Thoracic aorta (tissue), 2 donors: ENCODE measurements around the gene TULP3. TPM values are rescaled to one million over a fixed set of nuclear protein-coding genes. Genes with fewer than 3 reads are reported as not detected.

Experiments used
- ATAC-seq: fragments of 150-250 bp; one replicate; pipeline ENCODE4 v1.8.0; 2017; ENCODE audit warnings: low read depth; ENCODE audit not compliant: insufficient number of reproducible peaks, low FRiP score
- DNase-seq: peaks from one replicate; pipeline ENCODE4 v3.0.0-alpha.2; 2020; ENCODE audit warnings: low spot score
- H3K27ac ChIP-seq, 2 donors: fragments of 200-600 bp; sonication (generic); 1 replicate in 1 of 2; 2 replicates in 1 of 2; pipeline ENCODE4 v1.5.1; 2016; ENCODE audit warnings: mild to moderate bottlenecking in 2 of 2, moderate library complexity in 2 of 2
- H3K27me3 ChIP-seq: fragments of 200-600 bp; sonication (generic); replicated peaks from 2 replicates; pipeline ENCODE4 v1.6.0; 2016; ENCODE audit warnings: mild to moderate bottlenecking; ENCODE audit not compliant: insufficient read depth
- H3K36me3 ChIP-seq: fragments of 200-600 bp; sonication (generic); one replicate; pipeline ENCODE4 v1.5.1; 2016
- H3K4me1 ChIP-seq, 2 donors: fragments of 200-600 bp; sonication (generic); 1 replicate in 1 of 2; 2 replicates in 1 of 2; pipeline versions ENCODE4 v1.5.1 to v1.6.0; 2016; ENCODE audit warnings: low read depth in 2 of 2, mild to moderate bottlenecking in 1 of 2; ENCODE audit not compliant: control insufficient read depth in 1 of 2
- H3K4me3 ChIP-seq: fragments of 200-600 bp; sonication (generic); 2 replicates; pipeline ENCODE4 v1.5.1; 2016; ENCODE audit warnings: mild to moderate bottlenecking
- H3K9me3 ChIP-seq: fragments of 200-600 bp; sonication (generic); 2 replicates; pipeline ENCODE4 v1.5.1; 2016
- total RNA-seq, 2 donors: library from RNA; depleted of rRNA; stranded (reverse); fragments of >200 nt; gene quantifications; one replicate each; pipeline versions ENCODE4 v1.1.0 to v1.2.3, GENCODE V29; 2016
- TF ChIP-seq, protein P1 (sequence below): fragments of 200-600 bp; sonication (generic); IDR thresholded peaks from one replicate; pipeline ENCODE4 v1.5.1; 2019; ENCODE audit warnings: antibody characterized with exemption

TULP3 gene
- total RNA-seq, 2 donors from 2014 or later: 28.4 to 30.8 TPM

GRCh38 chr12:2891240-2892053, 756 bp downstream of the TULP3 start:
- TF ChIP-seq, protein P1, sequence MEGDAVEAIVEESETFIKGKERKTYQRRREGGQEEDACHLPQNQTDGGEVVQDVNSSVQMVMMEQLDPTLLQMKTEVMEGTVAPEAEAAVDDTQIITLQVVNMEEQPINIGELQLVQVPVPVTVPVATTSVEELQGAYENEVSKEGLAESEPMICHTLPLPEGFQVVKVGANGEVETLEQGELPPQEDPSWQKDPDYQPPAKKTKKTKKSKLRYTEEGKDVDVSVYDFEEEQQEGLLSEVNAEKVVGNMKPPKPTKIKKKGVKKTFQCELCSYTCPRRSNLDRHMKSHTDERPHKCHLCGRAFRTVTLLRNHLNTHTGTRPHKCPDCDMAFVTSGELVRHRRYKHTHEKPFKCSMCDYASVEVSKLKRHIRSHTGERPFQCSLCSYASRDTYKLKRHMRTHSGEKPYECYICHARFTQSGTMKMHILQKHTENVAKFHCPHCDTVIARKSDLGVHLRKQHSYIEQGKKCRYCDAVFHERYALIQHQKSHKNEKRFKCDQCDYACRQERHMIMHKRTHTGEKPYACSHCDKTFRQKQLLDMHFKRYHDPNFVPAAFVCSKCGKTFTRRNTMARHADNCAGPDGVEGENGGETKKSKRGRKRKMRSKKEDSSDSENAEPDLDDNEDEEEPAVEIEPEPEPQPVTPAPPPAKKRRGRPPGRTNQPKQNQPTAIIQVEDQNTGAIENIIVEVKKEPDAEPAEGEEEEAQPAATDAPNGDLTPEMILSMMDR: no peak
- Histone ChIP-seq H3K9me3 (no peaks in the 10 kb centered on the region), H3K27me3 (no peaks in the 10 kb centered on the region), H3K36me3 (peaks cover 6% of the 10 kb centered on the region), H3K4me3 (peak overlapping the region; percentile 94), H3K4me1 (peaks cover 23 to 39% of the 10 kb centered on the region in 2 donors), H3K27ac (peak overlapping the region; percentile 92 to 94)
- peak; percentile 12 for ATAC-seq
- DNase-seq: peak; percentile 15

DNA sequence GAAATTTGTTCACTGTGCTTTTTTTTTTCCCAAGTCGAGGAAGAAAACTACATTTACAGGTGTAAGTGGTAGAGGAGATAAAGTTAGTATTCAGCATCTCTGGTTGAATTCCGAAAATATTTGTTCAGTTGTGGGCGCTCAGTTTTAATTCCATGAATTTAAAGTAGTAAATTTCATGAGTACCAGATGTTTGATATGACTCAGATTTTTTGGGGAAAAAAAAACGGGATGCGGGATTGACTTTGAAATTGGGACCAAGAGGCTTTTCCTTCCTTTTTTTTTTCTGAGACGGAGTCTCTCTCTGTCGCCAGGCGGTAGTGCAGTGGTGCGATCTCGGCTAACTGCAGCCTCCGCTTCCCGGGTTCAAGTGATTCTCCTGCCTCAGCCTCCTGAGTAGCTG, 1.6 kb downstream of the TULP3 start:
- TF ChIP-seq, protein P1: no peak
- no peak for ATAC-seq
- Histone ChIP-seq H3K4me1 (peaks cover 23 to 39% of the 10 kb centered on the region in 2 donors), H3K36me3 (peaks cover 6% of the 10 kb centered on the region), H3K4me3 (peak overlapping the region; percentile 94), H3K9me3 (no peaks in the 10 kb centered on the region), H3K27ac (no peak overlapping the region), H3K27me3 (no peaks in the 10 kb centered on the region)
- no peak for DNase-seq

DNA sequence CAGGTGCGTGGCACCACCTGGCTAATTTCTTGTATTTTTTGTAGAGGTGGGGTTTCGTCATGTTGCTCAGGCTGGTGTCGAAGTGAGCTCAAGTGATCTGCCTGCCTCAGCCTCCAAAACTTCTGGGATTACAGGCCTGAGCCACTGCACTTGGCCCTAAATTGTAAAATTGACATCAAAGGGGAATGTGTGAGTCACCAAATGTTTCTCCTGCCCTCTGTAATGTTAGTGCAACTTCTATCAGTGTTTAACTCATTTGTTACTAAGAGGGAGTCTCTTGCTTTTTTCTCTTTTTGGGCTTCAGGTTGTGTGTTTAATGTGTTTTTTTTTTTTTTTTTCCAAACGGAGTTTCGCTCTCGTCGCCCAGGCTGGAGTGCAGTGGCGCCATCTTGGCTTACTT, 2.3 kb downstream of the TULP3 start:
- no peak for DNase-seq
- no peak overlapping the region for H3K27ac ChIP-seq
- TF ChIP-seq, protein P1: no peak
- peak overlapping the region; percentile 94 for H3K4me3 ChIP-seq
- peaks cover 2% of the 10 kb centered on the region for H3K36me3 ChIP-seq
- peak; percentile 32 for ATAC-seq
- no peaks in the 10 kb centered on the region for H3K27me3 ChIP-seq
- H3K4me1 ChIP-seq: peaks cover 23 to 39% of the 10 kb centered on the region in 2 donors
- H3K9me3 ChIP-seq: no peaks in the 10 kb centered on the region

- no peak for ATAC-seq
- Histone ChIP-seq H3K36me3 (no peaks in the 10 kb centered on the region), H3K27ac (peak overlapping the region in 1 of 2 donors; percentile 9), H3K4me3 (no peak overlapping the region), H3K27me3 (no peaks in the 10 kb centered on the region), H3K4me1 (peaks cover 23 to 37% of the 10 kb centered on the region in 2 donors), H3K9me3 (no peaks in the 10 kb centered on the region)
- TF ChIP-seq, protein P1: no peak
- DNase-seq: no peak
These were observed 4.4 kb downstream of the TULP3 start for GRCh38 chr12:2895051-2895451.

DNA sequence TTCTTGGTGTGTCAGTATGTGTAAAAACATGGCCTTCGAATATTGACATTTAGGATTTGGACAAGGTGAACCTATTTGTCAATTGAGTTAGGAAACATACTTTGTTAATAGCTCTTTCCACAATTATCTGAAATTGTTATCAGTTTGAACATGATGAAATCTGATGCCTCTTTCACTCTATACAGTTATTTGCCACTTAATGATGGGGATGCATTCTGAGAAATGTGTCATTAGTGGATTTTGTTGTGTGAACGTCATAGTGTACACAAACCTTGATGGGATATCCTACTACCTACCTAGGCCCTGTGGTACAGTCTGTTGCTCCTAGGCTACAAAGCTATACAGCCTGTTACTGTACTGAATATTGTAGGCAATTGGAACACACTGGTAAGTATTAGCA, 4.8 kb downstream of the TULP3 start:
- Histone ChIP-seq H3K4me3 (no peak overlapping the region), H3K27ac (no peak overlapping the region), H3K9me3 (no peaks in the 10 kb centered on the region), H3K4me1 (peaks cover 23 to 34% of the 10 kb centered on the region in 2 donors), H3K36me3 (no peaks in the 10 kb centered on the region), H3K27me3 (no peaks in the 10 kb centered on the region)
- TF ChIP-seq, protein P1: no peak
- DNase-seq (no peak), ATAC-seq (no peak)
